ENCODE results near the gene NKAIN1.

DNA sequence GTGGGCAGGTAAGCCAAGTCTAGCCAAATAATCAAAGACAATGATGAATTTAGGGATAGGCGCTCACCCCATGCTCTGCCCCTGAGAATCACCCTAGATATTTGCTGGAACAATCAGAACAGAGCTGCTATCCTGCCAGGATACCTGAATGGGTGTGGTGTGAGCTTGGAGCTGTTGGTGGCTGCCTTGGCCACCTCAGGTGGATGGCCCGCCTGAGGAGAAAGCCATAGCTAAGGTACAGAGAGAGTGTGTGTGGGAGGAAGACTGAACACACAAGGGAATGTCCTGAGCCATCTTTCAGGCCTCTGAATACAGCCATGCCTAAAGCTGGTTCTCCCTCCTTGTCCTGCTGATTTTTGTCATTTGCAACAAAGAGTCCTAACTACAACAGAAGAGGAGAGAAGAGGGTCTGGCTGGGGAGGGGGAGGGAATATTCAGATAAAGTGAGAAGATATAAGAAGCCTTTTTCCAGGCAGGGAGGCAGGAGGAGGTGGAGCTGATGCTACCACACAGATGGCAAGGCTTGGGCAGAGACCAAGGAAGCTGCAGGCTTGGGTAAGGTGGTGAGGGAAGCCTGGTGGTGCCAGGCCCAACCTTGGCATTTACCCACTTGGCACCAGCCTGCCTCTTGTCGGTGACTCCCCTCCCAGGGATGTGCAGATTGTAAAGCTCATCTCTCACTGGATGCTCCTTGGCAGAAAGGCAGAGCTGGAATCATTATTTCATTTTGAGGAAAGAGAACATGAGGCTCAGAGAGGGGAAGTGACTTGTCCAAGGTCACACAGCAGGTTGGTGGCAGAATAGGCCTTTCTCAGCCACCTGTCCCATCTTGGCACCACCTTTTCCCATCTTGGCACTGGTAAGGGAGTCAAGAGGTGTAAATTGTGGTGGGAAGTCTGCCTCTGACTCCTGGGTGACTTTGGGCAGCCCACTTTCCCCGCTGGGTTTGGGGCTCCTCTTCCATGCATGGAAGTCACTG lies 49.7 kb downstream of the NKAIN1 start:
- TF ChIP-seq, protein P1, sequence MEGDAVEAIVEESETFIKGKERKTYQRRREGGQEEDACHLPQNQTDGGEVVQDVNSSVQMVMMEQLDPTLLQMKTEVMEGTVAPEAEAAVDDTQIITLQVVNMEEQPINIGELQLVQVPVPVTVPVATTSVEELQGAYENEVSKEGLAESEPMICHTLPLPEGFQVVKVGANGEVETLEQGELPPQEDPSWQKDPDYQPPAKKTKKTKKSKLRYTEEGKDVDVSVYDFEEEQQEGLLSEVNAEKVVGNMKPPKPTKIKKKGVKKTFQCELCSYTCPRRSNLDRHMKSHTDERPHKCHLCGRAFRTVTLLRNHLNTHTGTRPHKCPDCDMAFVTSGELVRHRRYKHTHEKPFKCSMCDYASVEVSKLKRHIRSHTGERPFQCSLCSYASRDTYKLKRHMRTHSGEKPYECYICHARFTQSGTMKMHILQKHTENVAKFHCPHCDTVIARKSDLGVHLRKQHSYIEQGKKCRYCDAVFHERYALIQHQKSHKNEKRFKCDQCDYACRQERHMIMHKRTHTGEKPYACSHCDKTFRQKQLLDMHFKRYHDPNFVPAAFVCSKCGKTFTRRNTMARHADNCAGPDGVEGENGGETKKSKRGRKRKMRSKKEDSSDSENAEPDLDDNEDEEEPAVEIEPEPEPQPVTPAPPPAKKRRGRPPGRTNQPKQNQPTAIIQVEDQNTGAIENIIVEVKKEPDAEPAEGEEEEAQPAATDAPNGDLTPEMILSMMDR (IDR thresholded peaks at IDR 0.05) = no peak
- no peak for TF ChIP-seq POLR2A (IDR thresholded peaks at IDR 0.05)
